Omental fat pad (tissue), 4 donors: ENCODE measurements around the gene ZFHX3. TPM values are rescaled to one million over a fixed set of nuclear protein-coding genes. Genes with fewer than 3 reads are reported as not detected.

Experiments
- ATAC-seq: fragments of 150-250 bp; one replicate; pipeline ENCODE4 v1.9.1; 2016; ENCODE audit warnings: mild to moderate bottlenecking, moderate library complexity; ENCODE audit not compliant: low FRiP score
- DNase-seq: peaks from one replicate; pipeline ENCODE4 v3.0.0-alpha.2; 2019; ENCODE audit warnings: low spot score
- CTCF ChIP-seq, 3 donors: fragments of 450-650 bp; IDR thresholded peaks; one replicate each; pipeline ENCODE4 v1.5.1; 2016 to 2017; ENCODE audit warnings: antibody characterized with exemption in 3 of 3, mild to moderate bottlenecking in 3 of 3, moderate library complexity in 2 of 3
- total RNA-seq, 4 donors: library from RNA; depleted of rRNA; stranded (reverse); fragments of >200 nt; gene quantifications; one replicate each; pipeline ENCODE4 v1.1.0, GENCODE V29; 2016

ZFHX3 gene
- total RNA-seq, 4 donors from 2014 or later: 11.8 to 35.2 (median 13.7) TPM

GRCh38 chr16:72910381-72910780 lies 137.5 kb downstream of the ZFHX3 start:
- no peak for TF ChIP-seq CTCF (IDR thresholded peaks at IDR 0.05)
- no peak for ATAC-seq
- no peak for DNase-seq

GRCh38 chr16:72909196-72909595 lies 138.7 kb downstream of the ZFHX3 start:
- TF ChIP-seq CTCF (IDR thresholded peaks at IDR 0.05): no peak
- ATAC-seq: no peak
- no peak for DNase-seq

GRCh38 chr16:72908362-72909167 lies 139.4 kb downstream of the ZFHX3 start:
- TF ChIP-seq CTCF (IDR thresholded peaks at IDR 0.05): no peak
- ATAC-seq (no peak), DNase-seq (no peak)

- ATAC-seq (no peak), DNase-seq (no peak)
- no peak for TF ChIP-seq CTCF (IDR thresholded peaks at IDR 0.05)
Observed at GRCh38 chr16:72905581-72905980, 142.3 kb downstream of the ZFHX3 start.

- ATAC-seq (no peak), DNase-seq (no peak)
- no peak for TF ChIP-seq CTCF (IDR thresholded peaks at IDR 0.05)
Observed at GRCh38 chr16:72903176-72903575, 144.8 kb downstream of the ZFHX3 start.

GRCh38 chr16:72902206-72902605 lies 145.7 kb downstream of the ZFHX3 start:
- TF ChIP-seq CTCF (IDR thresholded peaks at IDR 0.05): no peak
- ATAC-seq (no peak), DNase-seq (no peak)

- DNase-seq: no peak
- TF ChIP-seq CTCF (IDR thresholded peaks at IDR 0.05): no peak
- no peak for ATAC-seq
Observed at GRCh38 chr16:72901000-72901627, 146.8 kb downstream of the ZFHX3 start.
